Measurements from ENCODE around the gene LNPK.
"Not testable (repeated sequence)": the region's sequence is repeated elsewhere in the genome, so short reads cannot be mapped to it uniquely, and the experiment has no call there.

LNPK gene, protein sequence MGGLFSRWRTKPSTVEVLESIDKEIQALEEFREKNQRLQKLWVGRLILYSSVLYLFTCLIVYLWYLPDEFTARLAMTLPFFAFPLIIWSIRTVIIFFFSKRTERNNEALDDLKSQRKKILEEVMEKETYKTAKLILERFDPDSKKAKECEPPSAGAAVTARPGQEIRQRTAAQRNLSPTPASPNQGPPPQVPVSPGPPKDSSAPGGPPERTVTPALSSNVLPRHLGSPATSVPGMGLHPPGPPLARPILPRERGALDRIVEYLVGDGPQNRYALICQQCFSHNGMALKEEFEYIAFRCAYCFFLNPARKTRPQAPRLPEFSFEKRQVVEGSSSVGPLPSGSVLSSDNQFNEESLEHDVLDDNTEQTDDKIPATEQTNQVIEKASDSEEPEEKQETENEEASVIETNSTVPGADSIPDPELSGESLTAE

DNA sequence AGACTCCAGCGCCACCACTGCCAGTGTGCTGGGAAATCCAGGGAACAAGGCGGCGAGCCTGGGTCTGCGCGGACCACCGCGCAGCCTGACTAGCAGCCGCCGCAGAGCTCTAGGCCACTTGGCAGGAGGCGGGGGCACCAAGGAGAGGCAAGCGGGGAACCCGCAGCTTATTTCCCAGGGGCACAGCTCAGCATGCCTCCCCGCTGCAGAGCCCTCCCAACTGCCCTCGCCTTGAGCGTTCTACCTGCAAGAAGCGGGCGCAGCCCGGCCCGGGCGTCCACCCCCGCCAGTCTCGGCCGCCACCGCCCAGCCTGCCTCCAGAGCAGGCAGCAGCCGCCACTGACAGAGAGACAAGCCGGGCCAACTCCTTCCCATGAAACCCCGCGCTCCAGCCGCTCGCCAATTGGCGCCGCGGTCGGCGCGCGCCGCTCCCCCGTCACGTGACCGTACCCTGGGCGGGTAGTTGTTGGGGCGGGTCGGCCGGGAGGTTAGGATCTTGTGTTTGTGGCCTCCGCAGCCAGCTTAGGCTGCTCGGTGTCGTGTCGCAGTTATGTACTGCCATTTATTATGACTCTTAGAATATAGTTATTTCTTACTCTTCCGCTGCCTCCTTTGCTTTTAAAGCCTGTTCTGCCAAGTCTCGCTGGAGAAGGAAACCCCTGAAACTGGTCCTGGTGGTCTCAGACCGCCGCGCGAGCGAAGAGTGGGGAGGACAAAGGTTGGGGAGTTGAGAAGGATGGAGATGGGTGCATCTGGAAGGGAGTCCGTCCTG lies at the start of gene LNPK:
Gene LNPK, minus strand, starts transcription at position 352 of the 772 bp plus-strand sequence. CDS start 6,683 bp downstream, outside the sequence.
- DNase-seq (ENCODE audit: low spot score): peak; percentile 97

DNA sequence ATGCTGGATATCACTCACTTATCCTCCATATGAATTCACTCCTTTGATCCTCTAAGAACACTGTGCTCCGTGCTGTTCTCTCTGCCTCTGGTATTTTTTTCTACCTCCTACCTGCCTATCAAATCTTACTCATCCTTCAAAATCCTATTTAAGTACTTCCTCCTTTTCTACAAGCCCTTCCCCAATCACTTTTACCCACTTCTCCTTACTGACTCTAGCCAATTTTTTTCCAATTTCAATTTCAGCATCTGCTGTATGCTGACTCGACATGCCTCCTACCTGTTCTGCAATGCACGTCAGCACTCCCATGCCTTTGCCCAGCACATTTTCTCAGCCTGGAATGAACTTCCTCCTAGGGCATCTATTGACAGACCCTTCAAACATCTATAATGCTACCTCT lies 37.3 kb upstream of the LNPK start:
- DNase-seq (ENCODE audit: low spot score): no peak

DNA sequence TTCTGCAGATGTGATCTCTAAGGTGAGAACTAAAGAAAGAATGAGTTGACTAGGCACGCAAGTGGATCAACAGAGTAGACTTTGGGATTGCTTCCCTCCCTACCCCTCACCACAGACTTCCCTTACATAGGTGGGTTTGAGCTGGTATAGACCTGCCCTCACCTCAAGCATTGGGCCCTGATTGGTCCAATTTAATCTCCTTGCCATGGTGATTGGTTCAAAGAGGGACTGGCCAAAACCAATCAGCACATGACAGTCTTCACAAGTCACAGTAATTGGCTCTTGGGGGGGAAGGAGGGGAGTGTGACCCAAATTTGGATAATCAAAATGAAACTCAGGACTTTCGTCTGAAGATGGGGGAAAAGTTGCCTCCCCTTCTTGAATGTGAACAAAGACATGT lies 36.6 kb upstream of the LNPK start:
- no peak for DNase-seq (ENCODE audit: low spot score)

DNA sequence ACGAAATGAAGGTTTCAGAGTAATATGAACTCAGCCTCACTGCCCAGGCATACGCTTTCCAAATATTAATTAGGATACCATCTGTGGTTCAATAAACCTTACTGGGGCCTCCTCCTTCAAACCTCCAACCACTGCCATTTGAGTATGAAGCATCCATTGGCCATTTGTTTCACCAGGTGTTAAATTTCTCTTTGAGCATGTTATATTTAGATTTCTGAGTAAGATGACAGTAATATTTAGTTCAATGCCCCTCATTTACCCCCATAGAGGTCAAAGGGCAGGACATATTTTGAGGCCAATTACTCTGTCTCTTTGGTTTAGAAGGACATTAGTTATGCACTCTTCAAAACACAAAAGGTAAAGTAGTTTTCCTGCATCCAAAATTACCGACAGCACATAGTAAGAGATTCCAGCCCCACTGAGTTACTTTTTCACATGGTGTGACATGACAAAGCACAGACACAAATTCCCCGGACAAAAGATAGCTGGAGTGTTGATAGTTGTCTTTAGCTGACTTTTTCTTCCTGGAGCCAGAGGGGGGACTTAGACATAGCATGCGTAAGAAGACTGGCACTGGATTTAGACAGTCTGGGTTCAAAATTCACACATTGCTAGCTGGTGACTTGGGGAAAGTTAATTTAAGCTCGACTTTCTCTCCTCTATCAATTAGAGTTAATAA lies 33.1 kb upstream of the LNPK start:
- no peak for DNase-seq (ENCODE audit: low spot score)

DNA sequence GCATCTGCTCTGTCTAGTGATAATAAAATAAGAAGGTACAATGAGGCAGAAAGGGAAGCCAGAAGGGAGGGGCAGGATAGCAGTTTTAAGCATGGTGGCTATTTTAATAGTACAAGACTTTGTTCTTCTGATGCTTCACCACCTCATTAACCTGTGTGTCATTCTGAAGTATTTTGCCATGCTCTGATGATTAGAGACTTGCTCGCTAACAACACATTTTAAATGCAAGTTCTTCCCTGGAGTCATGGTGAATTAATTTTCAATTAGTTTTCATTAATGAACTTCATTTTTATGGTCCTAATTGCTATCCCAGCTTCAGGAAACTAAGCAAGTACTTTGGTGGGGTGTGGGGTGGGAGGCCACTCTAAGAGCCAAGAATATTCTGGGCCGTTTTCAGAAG lies 25.7 kb upstream of the LNPK start:
- no peak for DNase-seq (ENCODE audit: low spot score)

DNA sequence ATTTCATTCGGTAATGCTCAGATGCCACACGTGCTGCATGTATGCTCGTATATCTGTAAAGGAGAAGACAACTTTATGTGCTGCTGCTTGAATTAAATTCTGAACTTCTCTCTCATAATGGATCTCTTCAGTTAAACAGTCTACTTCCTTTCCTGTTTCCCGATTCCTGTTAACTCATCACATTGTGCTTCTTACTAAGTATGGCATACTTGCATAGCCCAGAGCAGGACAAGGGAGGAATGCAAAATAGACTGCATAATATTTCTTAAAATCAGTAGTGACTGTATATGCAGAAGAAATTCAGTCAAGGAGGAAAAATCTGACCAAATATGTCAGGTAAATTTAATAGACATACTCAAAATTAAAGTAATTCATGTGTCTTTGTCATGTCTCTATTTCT lies 23.9 kb upstream of the LNPK start:
- no peak for DNase-seq (ENCODE audit: low spot score)

DNA sequence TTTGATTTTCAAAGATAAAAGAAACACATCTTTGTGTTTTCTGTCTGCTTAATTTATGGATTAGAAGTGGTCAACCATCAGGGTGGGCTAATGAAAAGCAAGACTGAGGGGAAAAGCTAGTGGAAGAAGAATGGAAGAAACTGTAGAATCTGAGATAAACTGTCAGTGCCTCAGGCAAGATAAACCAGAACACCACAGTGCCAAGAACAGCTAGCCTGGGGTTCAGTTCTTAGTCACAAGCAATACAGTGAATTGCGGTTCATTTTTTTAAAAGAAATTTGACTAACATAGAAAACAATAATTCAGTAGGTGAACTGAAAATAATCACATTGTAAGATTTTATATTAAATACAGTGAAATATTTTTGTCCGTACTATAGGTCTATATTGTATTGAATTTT lies 22.0 kb upstream of the LNPK start:
- no peak for DNase-seq (ENCODE audit: low spot score)

DNA sequence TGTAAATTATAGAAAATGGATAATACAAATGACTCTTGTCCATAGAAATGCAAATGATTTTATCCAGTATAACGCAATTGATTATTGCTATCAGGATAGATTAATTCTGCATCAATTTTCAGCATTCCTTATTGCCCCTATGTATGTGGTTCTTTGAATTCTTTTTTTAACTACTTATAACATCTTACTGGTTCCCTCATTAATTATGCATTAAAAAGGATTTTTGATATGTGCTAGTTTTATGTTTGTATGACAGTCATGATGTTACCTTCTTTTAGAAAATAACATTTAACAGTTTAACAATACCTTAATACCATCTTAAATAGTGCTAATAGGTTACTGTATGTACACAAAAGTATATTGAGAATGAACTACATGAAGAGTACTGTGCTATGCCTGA lies 20.0 kb upstream of the LNPK start:
- no peak for DNase-seq (ENCODE audit: low spot score)

DNA sequence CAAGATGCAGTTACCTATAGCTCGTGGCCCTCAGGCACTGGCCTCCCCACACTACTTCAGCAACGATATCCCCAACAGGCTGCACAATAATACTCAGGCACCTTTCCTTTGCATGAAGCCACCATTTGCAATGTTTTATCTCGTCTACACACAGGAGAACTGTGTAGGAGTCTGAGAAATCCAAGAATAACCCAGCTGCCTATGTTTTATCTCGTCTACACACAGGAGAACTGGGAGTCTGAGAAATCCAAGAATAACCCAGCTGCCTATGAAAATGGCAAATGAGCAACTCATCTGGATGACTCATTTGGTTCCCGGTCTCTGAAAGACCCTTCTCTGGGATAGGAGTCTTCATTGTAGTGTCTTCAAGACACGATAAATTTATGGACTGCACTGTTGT lies 18.3 kb upstream of the LNPK start:
- no peak for DNase-seq (ENCODE audit: low spot score)

DNA sequence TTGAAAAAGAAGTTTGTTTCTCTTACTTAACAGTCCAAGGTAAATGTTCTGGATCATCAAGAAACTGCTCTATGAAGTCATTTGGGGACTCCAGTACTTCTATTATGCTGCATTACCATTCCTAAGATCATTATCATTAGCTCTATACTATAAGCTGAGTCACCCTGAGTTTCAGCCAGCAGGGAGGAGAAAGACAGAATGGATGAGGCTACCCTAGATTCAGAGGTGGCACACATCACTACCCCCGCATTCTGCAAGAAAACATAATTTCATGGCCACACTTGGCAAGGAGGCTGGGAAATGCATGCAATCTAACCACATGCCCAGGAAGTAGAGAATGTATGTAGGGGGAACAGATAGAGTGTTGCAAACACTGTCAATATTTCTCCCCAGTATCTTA lies 16.6 kb upstream of the LNPK start:
- DNase-seq (ENCODE audit: low spot score): no peak

DNA sequence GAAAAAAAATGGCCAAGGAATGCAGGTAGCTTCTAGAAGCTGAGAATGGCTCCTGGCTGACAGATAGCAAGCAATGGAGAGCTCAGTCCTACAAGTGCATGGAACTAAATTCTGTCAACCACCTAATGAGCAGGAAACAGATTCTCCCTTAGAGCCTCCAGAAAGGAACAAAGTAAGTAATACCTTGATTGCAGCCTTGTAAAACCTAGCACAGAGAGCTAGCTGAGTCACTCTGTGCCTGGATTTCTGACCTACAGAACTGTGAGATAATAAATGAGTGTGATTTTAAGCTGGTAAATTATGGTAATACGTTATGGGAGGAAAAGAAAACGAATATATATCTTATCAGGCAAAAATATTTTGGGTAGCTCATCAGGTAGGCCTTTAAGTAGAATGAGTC lies 7.4 kb upstream of the LNPK start:
- DNase-seq (ENCODE audit: low spot score): no peak

DNA sequence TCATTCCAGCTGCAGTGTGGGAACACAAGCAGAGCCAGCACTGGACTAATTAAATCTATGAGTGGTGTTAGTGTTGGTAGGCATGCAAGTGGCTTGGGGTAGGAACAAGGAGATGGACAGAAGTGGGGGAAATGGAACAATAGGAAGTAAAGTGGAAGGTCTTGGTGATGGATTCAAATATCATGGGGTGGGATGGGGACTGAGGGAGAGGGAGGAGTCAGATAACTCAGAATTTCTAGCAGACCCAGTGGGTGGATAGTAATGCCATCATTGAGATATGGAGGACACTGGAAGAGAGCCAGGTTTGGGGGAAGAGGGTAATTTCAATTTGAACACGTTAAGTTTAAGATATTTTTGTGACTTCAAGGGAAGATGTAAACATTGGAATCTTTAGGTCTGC lies 2.9 kb upstream of the LNPK start:
- DNase-seq (ENCODE audit: low spot score): no peak

DNA sequence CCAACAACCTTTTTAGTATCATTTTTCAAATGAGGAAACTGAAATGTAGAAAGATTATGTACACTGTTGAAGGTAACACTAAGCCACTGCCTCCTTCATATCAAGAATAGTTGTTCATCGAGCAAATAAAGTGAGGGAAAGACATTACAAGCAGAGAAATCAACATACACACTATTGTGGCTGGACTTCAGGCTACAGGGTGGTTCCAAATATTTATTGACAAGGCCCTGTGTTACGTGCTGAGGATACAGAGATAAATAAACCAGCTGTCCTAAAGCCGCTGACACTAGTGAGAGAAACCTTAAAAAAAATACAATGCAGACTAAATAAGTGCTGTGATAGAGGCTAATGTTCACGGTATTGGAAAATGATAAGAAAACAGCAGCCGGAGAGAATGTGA lies 1.9 kb upstream of the LNPK start:
- DNase-seq (ENCODE audit: low spot score): no peak

DNA sequence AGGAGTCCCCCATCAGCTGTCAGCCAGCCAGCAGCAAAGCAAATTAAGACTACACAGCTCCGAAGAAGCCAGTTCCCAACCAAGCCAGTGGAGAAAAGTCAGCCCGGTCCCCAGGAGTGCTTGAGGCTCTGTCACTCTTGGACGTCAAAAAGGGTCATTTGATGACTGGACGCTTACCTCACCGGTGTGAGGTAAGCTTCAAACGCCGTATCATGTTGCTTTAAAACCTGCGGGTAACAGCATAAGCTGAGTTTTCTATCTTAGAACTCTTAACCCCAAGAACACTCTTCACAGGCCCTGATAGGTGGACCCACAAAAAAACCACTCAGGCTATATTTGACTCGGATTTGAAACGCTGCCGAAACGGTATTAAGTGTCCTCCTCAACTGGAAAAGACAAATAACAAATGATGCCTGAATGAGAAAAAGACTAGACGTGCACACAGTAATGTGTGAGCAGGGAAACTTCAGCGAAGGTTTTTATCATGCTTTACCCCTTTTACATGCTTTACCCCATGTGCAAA lies 682 bp upstream of the LNPK start:
- DNase-seq (ENCODE audit: low spot score): peak; percentile 40

DNA sequence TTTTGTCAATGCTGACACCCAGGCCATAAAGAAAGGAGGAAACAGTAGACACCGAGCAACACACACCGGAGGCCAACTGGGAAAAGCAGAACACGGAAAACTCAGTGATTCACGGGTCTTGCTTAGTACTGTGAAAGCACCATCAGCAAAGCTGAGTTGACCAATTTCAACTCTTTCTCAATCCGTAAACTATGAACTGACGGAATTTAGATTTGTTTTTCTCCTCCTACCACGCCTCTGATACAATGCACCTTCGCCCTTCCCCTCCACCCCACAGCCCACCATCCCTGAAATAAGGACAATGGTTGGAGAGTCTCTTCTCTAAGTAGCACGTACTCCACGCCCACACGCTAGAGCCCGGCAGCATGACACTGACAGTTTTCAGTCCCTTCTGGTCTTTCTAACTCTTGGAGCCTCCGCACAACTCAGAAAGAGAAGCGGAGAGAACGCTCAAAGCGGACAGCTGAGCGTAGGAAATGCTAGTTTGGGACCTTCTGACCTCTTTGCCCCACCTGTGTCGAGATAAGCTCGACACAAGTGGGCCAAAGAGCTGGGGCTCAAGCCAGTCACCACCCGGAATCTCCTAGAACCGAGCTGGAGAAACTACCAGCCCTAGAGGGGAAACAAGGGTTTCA lies 669 bp downstream of the LNPK start:
- DNase-seq (ENCODE audit: low spot score): peak; percentile 22

DNA sequence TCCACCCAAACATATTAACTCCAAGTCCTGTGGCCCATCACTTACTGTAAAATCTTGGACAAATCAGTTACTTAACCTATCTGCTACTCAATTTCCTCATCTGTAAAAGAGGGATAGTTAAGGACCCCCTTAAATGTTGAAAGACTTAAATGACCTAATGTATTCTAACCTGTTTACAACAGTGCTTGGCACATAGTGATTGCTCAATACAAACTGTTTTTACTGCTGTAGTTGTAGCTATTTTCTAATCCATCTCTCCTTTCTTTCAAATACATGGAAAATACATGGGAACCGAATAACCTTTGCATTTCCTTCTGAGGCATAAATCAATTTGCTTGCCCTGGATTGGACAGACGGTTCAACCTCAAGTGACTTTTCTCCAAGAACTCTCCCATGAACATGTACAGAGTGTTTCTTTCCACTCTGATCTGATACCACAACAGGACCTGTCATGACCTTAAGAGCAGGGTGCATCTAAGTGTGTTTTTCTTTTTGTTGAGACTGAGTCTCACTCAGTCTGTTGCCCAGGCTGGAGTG lies 2.7 kb downstream of the LNPK start:
- DNase-seq (ENCODE audit: low spot score): no peak

DNA sequence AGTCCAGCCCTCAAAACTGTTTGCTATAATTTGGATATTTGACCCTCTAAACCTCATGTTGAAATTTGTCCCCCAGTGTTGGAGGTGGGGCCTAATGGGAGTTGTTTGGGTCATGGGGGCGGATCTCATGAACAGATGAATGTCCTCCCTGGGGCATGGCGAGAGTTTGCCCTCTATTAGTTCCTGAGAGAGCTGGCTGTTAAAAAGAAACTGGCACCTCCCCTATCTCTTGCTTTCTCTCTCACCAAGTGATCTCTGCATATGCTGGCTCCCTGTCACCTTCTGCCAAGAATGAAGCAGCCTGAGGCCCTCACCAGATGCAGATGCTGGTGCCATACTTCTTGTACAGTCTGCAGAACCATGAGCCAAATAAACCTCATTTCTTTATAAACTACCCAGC lies 12.0 kb downstream of the LNPK start:
- no peak for DNase-seq (ENCODE audit: low spot score)

DNA sequence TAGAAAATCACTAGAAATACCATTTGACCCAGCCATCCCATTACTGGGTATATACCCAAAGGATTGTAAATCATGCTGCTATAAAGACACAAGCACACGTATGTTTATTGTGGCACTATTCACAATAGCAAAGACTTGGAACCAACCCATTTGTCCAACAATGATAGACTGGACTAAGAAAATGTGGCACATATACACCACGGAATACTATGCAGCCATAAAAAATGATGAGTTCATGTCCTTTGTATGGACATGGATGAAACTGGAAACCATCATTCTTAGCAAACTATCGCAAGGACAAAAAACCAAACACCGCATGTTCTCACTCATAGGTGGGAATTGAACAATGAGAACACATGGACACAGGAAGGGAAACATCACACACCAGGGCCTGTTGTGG lies 14.9 kb downstream of the LNPK start:
- DNase-seq (ENCODE audit: low spot score): not testable (repeated sequence)

DNA sequence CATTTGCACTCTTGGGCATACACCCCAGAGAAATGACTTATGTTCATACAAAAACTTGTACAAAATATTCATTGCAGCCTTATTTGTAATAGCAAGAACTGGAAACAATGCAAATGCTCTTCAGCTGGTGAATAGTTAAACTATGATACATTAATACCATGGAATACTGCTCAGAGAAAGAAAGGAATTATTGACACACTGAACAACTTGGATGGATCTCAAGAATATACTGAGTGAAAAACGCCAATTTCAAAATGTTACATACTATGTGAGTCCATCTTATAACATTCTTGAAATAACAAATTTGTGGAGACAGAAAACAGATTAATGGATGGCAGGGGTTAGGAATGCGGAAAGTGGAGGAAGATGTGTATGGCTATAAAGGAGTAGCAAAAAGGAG lies 17.2 kb downstream of the LNPK start:
- no peak for DNase-seq (ENCODE audit: low spot score)

DNA sequence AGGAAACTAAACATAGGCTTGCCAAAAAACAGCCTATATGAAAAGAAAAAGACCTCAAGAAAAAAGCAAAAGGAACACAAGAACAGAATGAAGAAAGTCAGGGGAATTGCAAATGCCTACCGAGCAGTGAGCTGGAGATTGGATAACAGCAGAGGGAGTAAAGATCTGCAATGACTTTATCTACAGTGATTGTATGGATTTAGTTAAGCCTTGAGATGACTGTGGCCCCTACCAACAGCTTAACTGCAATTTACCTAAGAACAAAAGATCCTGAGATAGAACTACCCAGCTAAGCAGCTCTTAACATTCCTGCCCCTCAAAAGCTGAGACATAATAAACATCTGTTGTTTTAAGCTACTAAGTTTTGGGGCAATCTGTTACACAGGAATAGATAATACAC lies 20.5 kb downstream of the LNPK start:
- no peak for DNase-seq (ENCODE audit: low spot score)

DNA sequence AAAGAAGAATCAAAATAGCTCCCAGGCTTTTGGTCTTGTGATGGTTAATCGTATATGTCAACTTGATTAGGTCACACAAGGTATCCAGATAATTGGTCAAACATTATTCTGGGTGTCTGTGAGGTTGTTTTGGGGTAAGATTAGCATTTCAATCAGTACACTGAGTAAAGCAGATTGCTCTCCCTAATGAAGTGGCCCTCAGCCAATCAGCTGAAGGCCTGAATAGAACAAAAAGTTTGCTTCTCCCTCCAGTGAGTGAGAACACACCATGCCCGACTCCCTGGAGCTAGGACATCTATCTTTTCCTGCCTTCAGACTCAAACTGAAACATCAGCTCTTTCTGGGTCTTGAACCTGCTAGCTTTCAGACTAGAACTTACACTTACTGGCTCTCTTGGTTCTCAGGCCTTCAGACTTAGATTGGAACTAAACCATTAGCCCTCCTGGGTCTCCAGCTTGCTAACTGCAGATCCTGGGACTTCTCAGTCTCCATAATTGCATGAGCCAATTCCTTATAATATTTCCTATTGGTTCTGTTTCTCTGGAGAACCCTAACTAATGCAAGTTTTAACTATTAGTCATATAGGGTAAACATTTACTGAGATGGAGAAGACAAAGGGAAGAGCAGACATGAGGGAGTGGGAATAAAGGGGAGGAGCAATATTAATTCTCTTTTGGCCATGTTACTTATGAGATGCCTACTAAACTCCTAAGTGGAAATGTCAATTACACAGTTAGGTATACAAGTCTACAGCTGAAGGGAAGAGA lies 25.5 kb downstream of the LNPK start:
- no peak for DNase-seq (ENCODE audit: low spot score)

All from AG08395 (cell line).